Right lobe of liver (tissue), 4 donors: ENCODE data around the gene AAR2.

ENCODE experiments used
- POLR2A ChIP-seq: fragments of 450-650 bp; IDR thresholded peaks from one replicate; pipeline ENCODE4 v1.6.1; 2017; ENCODE audit warnings: antibody characterized with exemption, mild to moderate bottlenecking
- TF ChIP-seq, protein P1 (sequence below), 4 donors: fragments of 200-600 bp in 3 of 4; fragments of 450-650 bp in 1 of 4; IDR thresholded peaks; one replicate each; pipeline versions ENCODE4 v1.5.1 to v1.8.0; 2016 to 2022; ENCODE audit warnings: antibody characterized with exemption in 4 of 4, mild to moderate bottlenecking in 2 of 4
- donor health status: DM: no; HTN: no; CAD: no.
- donor health status: DM: no; HTN: no; CAD: no.
- donor health status: DM: no; HTN: yes; CAD: no.

DNA sequence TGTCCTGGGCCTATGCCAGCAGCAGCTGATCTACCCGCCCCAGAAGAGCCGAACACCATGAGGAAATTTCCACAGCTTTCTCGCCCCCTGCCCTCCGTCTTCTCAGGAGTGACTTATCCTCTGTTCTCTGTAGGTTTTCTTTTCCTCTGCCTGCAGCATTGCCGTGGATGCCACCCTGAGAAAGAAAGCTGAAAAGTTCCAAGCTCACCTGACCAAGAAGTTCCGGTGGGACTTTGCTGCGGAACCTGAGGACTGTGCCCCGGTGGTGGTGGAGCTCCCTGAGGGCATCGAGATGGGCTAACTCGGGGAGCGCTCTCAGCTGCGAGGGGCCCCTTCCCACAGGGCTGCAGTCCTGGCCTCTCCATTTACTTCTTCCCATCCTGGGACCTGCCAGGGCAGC is 19.2 kb downstream of the AAR2 start:
- TF ChIP-seq, protein P1, sequence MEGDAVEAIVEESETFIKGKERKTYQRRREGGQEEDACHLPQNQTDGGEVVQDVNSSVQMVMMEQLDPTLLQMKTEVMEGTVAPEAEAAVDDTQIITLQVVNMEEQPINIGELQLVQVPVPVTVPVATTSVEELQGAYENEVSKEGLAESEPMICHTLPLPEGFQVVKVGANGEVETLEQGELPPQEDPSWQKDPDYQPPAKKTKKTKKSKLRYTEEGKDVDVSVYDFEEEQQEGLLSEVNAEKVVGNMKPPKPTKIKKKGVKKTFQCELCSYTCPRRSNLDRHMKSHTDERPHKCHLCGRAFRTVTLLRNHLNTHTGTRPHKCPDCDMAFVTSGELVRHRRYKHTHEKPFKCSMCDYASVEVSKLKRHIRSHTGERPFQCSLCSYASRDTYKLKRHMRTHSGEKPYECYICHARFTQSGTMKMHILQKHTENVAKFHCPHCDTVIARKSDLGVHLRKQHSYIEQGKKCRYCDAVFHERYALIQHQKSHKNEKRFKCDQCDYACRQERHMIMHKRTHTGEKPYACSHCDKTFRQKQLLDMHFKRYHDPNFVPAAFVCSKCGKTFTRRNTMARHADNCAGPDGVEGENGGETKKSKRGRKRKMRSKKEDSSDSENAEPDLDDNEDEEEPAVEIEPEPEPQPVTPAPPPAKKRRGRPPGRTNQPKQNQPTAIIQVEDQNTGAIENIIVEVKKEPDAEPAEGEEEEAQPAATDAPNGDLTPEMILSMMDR (IDR thresholded peaks at IDR 0.05): no peak
- no peak for TF ChIP-seq POLR2A
